ENCODE data around the gene ZNF467.
A peak's percentile ranks its signal among the peaks of the same experiment; 100 is the strongest.

Gene ZNF467

GRCh38 chr7:149785402-149785801 is 12.0 kb upstream of the ZNF467 start:
- no peak for DNase-seq

GRCh38 chr7:149784251-149784608 is 10.8 kb upstream of the ZNF467 start:
- DNase-seq, result no peak

- DNase-seq, result peak; percentile 67
Observed at GRCh38 chr7:149783386-149784250, 10.2 kb upstream of the ZNF467 start.

GRCh38 chr7:149782682-149783345 is 9.4 kb upstream of the ZNF467 start:
- peak; percentile 78 for DNase-seq

DNA sequence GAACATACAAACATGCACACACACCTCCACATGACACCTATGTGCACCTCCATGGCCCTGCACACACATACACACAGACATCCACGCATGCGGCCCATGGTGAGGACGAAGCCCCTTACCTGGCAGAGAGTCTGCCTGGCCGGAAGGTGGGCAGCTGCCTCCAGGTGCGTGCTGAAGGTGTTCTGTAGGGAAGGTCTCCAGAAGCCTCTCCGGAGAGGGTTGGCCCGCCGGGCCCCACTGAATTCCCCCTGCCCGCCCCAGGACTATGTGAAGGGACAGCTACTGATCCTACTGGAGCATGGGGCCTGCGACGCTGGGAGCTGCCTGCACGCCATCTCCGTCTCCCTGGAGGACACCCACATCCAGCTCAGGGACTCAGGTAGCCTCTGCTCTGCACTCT is 8.5 kb upstream of the ZNF467 start:
- no peak for DNase-seq

DNA sequence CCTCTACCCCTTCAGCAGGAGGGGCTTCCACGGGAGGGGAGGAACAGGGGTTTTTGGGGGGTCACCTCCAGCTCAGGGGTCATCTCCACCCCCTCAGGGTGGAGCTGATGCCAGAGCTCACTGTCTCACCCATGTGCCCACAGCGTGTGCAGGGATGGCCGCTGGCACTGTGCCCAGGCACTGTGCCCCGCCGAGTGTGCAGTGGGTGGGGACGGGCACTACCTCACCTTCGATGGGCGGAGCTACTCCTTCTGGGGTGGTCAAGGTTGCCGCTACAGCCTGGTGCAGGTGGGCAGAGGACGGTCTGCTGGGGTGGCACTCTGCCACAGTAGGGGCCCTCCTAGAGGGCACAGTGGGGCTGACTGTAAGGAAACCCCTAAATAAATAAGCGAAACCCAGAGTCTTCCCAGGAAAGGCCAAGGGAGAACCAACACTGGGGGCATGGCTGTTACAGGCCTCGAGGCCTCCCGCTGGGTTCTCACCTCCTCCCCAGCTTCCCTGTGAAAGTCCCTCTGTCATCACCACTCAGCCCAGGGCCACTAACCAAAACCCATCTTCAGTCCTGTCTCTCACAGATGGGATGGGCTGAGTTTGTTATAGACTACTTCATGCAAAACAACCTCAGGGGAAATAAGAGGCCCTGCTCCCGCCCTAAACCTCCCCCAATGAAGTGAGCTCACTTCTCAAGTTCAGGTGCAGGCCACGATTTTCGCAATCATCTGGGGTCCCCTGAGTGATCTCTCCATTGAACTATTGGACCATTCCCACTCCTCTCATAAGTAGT is 7.4 kb upstream of the ZNF467 start:
- DNase-seq, result peak; percentile 57

DNA sequence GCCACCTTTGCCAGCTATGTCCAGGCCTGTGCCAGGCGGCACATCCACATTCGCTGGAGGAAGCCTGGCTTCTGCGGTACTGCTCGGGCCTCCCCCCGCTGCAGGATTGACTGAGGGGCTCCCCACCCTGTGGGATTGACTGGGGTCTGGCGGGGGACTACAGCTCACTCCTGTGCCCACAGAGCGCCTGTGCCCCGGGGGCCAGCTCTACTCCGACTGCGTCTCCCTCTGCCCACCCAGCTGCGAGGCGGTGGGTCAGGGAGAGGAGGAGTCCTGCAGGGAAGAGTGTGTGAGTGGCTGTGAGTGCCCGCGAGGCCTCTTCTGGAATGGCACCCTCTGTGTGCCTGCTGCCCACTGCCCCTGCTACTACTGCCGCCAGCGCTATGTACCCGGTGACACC is 6.7 kb upstream of the ZNF467 start:
- no peak for DNase-seq

DNA sequence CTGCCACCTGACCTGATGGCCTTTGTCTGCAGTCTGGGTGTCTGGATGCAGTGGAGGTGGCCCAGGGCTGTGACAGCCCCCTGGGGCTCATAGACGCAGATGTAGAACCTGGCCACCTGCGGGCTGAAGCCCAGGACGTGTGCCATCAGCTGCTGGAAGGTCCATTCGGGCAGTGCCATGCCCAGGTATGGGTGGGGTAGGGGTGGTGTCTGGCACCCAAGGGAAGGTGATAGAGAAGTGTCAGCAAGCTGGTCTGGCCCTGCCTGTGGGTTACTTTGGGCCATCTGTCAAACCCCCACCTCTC is 6.1 kb upstream of the ZNF467 start:
- no peak for DNase-seq

GRCh38 chr7:149778696-149779501 is 5.5 kb upstream of the ZNF467 start:
- no peak for DNase-seq

DNA sequence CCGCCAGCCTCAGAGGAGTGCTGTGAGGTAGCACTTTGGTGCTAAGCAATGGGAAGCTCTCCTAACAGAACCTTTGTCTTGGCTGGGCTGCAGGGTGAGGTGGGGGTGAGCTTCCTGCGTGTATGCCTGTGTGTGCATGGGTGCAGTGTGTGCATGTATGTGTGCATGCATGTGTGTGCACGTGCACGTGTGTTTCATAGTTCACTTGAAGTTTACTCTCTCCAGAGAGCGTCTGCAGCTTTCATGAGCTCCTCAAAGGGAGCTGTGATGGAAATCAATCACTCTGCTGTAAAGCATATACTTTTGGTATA is 4.9 kb upstream of the ZNF467 start:
- no peak for DNase-seq

DNA sequence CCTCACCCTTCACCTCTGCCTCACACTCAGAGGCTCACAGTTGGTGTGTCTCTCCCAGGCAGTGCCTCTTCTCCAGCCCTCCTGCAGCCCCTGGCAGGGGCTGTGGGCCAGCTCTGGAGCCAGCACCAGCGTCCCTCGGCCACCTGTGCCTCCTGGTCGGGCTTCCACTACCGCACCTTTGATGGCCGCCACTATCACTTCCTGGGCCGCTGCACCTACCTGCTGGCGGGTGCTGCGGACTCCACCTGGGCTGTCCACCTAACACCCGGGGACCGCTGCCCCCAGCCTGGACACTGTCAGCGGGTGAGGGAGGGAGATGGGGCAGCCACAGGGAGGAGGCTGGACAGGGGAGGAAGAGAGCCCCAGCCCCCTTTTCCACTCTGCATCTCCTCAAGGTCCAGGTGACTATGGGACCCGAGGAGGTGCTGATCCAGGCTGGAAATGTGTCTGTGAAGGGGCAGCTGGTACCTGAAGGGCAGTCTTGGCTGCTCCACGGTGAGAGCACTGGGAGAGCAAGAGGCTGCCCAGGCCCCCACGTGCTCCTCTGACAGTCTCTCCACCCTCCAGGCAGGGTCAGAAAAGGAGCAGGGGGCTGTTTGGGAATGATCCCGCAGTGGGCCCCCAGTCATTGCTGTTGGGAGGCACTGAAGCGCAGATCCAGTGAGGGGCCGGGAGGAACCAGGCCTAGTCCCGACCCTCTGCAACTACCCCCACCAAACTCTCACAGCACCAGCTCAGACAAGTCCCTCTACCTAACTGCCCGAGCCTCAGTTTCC is 4.4 kb upstream of the ZNF467 start:
- DNase-seq, result no peak

- DNase-seq, result no peak
Observed at GRCh38 chr7:149776848-149777407, 3.5 kb upstream of the ZNF467 start.

GRCh38 chr7:149776289-149776688 is 2.9 kb upstream of the ZNF467 start:
- peak; percentile 34 for DNase-seq

DNA sequence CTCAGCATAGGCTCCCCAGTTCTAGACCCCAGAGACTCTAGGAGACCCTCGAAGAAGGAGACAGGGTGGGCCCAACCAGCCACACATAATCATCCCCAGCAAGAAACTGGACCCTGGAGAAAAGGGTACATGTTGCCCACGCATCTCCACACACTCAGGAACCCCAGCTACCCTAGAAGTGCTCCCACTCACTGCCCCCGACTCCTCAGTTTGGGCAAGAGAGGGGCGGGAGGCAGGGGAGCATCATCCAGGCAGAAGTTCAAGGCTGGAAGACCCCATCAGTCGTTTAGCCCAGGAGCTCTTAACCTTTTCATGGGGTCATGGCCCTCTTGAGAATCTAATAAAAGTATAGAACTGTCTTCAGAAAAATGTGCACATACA is 1.8 kb upstream of the ZNF467 start:
- DNase-seq, result no peak

DNA sequence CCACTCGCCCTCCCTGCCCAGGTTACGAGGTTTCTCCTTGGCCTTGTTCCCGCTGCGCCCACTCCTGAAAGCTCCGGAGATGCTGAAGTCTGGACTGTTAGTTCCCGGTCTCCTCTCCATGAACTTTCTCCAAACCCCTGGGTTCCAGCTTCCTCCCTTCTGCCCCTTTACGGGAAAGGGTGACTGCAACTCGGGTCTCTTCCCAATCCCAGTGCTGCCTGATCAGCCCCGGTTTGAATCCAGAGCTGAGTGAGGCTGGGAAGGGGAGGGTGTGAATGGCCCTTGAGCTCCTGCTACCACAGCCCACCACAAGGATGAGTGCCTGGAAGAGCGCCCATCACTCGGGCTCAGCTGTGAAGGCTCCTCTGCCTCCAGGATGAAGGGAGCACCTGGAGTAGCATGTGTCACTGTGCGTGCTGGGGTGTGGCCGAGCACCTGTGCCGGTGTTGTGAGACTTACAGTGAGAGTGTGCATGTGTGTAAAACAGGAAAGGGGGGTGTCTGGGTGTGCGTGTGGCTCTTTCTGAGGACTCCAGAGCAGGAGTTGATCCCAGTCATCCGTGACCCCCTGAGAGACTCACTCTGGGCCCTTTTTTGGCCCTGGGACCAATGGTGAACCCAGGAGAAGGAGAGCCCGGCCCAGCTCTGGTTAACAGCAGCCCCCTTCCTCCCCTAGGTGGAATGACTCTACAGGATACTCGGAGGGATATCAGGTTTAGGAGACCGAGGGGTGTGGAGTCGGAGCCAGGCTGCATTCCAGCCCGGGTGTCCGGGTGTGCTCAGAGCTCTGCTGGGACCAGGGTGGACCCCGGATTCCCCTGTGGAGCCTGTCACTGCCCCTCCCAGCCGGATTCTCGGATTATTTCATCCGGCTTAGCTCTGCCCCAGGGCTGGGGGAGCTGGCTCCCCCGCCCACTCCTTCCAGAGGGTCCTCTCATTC is 1.1 kb upstream of the ZNF467 start:
- DNase-seq, result peak; percentile 73

DNA sequence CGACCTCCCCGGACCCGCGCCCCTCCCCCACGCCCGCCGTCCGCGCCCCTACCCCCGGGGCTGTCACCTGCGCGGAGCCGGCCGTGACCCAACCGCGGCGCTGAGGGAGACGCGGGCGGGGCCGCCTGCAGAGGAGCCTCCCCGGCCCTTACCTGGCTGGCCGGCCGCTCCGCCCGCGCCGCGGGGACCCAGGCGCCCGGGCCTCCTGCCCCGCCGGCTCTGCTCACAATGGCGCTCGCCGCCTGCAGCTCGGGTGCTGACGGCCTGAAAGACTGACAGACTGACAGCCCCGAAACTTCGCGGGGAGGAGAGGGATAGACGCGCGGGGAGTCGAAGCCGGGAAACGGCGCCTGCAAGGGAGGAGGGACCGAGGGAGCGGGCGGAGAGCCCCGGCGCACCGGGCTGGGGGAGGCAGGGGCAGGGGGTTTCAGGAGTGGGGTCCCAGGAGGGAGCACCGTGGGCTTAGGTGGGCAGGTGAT is 393 bp downstream of the ZNF467 start:
- DNase-seq, result peak; percentile 79

GRCh38 chr7:149772241-149772955 is 990 bp downstream of the ZNF467 start:
- DNase-seq, result peak; percentile 72

DNA sequence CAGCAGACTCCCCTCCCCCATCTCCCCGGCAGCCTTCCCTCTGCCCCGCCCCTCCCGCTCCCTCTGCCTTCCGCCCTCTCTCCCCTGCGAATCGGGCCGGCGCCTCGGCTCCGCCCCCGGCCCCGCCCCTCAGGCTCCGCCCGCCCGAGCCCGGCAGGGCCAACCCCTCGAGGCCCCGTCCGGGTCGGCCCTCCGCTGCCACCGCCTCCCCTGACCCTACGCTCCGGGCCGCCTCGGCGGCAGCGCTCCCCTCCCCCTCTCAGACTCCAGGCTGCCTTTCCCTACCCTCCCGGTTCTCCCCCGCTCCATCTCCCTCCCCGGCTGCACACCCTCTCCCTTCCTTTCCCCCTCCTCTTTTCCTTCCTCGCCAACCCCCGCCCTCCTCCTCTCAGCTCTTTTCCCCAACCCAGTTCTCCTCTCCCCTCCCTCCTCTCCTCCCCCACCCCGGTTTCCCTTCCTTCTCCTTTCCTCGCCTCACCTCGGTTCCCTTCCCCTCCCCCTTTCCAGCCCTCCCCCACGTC is 1.6 kb downstream of the ZNF467 start:
- DNase-seq, result peak; percentile 96

- DNase-seq, result no peak
Observed at GRCh38 chr7:149770728-149771636, 2.4 kb downstream of the ZNF467 start.
